Stimulated activated CD8-positive, alpha-beta memory T cell treated with anti-CD3 and anti-CD28 coated beads, Interleukin-7, amount 100 ng/mL, for 1 hour (primary cell): Measurements from ENCODE around the gene MGAT4A.

Source experiments
- DNase-seq, 2 donors: peaks; one replicate each; pipeline ENCODE4 v3.0.0-alpha.2; 2020; ENCODE audit warnings: low read depth in 2 of 2

Gene MGAT4A

DNA sequence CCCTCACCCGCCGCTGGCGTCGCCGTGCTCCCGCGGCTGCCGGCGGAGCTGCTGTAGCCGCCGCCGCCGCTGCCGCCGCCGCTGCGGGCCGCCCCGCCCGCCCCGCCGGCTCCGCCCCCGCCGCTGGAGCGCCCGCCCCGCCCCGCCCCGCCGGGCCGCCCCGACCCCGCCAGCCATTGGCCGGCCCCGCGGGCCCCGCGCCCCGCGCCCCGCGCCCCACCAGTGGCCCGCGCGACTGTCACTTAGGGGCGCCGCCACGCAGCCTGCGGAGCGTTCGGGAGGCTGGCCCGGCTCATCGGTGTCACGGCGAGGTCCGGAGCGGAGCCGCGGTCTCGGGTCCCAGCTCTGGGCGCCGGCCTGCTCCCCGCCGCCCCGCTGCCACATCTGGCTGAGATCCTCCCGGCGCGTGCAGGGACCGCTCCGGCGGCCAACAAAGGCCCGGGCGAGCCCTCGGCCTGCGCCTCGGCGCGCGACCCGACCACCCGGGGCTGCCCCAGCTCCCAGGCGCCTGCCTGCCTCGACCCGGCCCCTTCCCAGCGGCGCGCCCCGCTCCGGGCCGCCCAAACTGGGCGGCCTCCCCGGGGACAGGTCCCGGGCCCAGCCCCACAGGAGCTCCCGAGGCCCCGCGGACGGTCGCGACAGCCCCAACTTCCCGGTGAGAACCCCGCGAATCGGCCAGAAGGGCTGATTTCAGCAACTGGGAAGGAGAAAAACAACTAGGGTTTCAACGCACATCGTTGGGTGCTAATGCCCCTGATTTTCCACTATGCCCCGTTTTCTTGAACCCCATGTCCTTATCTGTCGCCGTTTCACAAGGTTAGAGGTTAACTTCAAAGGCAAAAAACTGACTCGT is at the start of gene MGAT4A:
TSS of gene MGAT4A (minus strand) at position 92 of the 853 bp plus-strand sequence. CDS start 4,800 bp downstream, outside the sequence.
- DNase-seq: peak; percentile 48 to 64

DNA sequence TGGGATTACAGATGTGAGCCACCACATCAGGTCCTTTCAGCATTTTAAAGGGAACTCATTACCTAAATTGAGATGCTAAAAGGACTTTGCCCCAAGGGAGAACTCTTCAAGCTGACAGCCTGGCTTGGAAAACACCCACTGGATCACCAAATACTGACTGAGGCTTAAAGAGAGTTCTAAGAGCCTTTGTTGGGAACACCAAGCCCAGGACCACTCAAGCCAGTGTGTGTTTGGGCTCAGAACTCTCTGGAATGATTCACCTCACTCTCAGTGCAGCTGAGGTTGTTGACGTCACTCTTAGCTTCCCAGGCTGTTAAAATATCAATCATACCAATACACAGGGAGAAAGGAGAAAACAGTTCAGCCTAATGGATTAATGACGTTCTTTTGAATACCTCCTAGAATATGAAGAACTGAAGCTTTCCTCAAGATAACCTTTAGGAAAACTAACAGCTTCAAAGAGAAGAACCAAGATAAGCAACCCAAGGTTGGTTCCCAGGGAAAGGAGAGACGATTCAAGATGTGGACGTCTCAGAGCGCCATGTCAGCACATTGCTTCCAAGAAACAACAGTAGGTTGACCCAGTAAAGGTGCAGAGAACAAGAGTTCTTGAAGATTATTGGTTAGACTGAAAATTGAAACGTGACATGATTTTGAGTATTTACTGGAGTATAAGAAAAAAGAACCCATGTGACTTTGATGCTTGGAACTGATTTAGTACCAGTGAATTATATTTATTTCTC is 48.0 kb upstream of the MGAT4A start:
- DNase-seq: no peak

DNA sequence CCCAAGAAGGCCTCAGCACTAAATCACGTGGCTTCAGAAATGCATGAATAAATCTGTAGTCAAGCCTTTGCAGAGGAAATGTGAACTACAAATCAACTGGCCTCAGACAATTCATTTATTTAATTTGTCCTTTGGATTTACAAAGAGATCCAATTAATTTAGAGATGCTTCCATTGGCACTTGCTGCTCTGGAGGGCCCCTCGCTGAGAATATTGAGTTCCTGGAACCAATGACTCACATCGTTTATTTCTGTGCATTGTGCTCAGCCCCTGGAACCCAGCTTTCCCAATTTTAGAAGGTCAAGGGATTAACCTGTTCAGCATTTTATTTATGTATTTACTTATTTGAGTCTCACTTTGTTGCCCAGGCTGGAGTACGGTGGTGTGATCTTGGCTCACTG is 47.2 kb upstream of the MGAT4A start:
- no peak for DNase-seq

DNA sequence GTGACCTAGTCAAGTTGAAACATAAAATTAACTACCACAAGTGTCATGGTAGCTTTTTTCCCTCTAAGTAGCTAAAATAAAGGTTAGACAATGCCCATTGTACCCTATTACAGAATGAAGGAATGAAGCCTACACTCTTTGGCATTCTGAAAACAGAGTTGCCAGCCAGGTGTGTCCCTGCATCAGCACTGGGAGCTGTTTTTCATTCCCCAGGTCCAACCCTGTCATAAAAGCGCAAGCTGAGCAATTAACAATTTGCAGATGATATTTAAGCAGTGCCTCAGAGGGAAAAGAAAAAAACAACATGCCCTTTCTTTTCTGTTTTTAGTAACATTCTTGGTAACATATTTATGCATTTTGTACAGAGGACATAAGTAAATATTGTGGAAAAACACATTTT is 46.8 kb upstream of the MGAT4A start:
- no peak for DNase-seq

DNA sequence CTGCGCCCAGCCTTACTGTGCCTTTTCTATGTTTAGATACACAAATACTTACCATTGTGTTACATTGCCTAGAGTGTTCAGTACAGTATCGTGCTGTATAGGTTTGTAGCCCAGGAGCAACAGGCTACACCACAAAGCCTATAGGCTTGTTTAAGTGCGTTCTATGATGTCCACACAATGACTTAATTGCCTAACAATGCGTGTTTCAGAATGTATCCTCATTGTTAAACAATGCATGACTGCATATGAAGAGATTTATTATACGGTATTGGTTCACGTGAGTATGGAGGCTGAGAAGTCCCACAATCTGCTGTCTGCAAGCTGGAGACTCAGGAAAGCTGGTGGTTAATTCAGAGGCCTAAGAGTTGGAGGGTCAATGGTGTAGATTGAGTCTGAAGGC is 46.1 kb upstream of the MGAT4A start:
- DNase-seq: no peak

DNA sequence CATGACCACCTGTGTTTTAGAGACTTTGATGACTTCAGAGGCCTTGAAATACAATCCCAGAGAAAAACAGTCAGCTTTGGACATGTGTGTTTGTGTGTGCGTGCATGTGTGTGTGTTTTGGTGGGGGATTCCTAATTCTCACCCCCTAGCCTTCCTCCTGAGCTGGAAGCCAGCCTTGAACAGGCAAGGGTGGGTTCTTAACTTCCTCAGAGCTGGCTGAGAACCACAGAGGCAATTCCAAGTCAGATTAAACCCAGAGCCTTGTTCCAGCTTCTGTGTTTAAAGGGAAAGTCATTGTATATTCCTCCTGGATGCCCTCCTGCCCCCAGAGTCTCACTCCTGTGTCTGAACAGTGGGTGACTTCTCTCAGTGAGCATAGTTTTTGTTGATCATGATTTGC is 45.2 kb upstream of the MGAT4A start:
- no peak for DNase-seq

DNA sequence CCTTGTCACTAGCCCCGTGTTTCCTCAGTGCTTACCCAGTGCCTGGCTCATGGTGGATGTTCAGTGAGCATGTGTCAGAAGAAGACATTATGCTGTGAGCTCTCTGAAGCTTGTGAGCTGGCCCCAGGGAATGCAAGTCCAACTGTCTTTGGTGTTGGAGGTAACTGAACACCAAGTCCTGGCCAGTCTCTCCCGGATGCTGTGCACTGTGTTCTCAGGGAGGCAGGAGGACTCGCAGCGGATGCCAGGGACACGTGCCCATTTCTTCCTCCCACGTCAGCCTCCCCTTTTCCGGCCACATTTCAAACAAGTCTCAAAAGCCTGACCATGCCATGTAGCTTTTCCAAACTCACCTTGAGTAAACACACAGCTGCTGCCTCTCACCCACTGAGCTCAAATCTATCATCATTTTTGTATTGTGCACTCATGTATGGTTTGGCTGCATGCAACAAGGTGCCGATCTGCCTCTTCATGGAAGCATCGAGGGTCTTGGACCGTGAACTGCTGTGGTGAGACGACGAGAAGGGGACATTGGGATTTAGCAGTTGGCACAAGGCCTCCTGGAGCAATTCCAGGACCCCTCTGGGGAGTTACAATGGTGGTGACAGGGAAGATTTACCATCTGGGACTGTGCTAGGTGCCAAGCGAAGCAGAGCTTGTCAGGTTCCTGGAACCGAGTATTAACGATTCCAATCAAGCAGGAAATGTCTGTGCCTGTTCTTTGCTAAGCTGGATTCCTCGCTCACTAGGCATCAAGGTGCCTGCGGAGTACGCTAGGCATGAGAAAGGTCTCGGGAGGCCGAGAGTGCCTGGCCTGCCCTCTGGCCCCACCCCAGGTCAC is 44.4 kb upstream of the MGAT4A start:
- DNase-seq: no peak

DNA sequence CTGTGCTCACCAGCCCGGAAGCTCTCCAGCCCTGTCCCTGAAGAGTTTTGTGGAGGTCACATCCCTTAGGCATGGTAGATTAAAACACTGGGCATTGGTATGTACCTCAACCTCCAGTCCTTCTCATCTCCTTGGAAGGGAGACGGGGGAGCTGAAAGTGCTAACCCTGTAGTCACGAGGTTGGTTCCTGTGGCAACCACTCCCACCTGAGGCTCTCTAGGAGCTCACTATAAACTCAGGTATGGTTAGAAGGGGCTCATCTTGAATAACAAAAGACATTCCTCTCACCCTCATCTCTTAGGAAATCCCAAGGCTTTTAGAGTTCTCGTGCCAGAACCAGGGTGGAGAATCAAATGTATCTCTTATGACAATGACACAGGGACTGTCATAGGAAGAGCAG is 43.0 kb upstream of the MGAT4A start:
- no peak for DNase-seq

DNA sequence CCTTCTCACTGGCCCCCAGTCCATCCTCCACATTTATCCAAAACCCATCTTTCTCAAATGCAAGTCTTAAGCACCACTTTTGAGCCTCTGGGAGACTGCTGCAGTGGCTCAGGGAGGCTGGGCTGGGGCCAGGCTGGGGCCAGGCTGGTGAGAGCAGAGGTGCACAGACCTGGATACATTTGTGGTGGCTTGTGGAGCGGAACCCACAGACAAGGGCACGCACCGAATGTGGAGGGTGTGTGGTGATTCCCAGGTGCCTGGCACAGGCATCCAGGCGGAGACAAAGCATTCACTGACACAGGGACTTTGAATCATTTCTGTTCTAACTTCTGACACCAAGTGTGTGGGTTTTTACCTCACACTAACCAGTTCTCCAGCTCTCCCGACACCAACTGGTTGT is 42.2 kb upstream of the MGAT4A start:
- no peak for DNase-seq

DNA sequence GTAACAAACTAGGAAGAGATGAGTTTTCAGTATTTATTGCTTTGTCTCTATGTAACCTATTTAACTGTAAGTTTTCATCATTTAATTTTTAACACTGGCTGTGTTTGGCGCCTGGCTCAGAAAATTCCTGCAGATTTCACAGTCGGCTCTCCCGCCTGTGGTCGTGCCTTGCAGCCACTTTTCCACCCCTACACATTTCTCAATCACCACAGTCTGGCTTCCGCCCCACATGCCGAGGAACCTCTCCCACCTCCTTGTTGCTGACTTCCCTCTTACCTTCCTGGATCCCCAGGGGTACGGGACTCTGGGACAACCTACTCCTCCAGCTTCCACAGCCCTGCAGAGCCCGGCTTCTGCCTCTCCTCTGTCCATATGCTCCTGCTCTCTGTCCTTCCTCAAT is 41.6 kb upstream of the MGAT4A start:
- no peak for DNase-seq

DNA sequence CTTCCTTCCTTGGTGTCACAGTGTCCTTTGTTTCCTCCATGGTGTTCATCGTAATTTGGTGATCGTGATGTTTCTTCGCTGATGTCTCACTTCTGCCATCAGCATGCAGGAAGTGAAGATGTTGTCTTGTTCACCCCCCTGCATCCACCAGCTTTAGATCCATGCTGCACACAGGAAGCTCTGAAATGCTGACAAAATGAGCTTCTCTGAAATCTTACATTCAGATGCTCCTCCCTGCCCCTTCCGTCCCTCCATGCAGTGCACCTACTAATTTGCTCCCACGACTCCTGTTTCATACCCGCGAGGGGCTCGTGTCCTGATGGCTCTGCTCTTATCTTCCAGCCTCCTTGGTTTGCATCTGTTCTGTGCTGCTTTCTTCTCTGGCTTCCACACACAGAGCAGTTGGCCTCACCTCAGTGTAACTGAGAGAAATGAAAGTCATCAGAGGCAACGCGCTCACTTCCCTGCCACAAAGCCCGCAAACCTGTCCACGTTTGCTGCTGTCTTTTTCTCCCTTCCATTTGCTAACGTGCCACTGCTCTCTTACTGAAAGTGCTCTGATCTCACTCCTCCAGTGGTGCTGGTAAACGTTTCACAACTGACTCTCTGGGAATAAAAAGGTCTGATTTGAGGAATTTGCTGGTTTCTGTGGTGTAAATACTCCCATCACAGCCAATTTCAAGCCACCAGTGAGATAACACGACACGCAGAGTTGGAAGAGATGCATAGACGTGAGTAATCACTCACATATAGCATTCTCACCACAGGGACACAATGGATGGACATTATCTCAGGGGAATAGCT is 41.0 kb upstream of the MGAT4A start:
- DNase-seq: peak in 1 of 2 donors; percentile 27

DNA sequence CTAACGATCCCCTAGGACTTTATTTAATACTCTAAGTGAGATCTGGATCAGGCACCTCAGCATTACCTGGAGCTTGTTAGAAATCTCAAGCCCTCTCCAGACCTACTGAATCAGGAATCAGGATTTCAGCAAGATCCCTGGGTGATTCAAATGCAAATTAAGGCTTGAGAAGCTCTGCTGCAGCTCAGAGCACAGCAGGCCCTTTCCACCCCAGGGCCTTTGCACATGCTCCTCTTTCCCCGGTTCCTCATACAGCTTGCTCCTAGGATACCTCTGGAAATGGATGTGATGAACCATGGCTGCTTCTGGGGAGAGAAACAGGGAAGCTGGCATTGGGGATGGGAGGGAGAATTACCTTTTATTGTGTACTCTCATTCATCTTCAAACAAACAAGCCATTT is 40.3 kb upstream of the MGAT4A start:
- no peak for DNase-seq

DNA sequence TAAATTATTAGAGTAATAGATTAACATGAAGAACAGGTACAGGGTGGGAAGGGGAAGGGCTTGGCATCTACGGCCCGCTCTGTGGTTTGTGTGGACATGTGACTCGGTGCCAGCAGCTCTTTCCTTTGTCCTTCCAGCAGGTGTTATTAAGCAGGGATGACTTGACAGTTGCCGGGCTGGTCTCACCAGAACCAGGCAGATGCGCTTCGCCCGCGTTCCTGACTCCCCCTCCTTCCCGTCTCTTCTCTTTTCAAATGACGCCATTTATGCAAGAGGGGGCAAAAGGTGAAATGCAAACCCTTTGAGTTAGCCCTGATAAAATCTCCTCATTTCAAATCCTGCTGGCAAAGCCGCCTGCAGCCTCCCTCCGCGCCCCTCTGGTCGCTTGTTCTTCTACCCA is 38.9 kb upstream of the MGAT4A start:
- no peak for DNase-seq

DNA sequence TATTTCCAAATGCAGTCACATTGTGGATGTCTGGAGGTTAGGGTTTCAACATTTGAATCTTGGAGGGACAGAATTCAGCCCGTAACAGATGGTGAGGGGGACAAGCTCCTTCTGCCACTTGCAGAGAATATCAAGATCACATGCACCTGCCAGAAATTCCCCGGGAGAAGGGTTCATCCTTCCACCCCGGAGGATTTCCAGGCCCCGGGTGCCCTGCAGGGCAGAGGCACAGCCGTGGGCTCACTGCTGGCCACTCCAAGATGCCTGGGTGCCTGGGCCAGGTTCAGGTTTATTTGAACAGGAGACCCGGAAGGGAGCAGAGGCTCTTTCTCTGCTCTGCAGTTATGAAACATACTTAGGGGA is 38.2 kb upstream of the MGAT4A start:
- no peak for DNase-seq

DNA sequence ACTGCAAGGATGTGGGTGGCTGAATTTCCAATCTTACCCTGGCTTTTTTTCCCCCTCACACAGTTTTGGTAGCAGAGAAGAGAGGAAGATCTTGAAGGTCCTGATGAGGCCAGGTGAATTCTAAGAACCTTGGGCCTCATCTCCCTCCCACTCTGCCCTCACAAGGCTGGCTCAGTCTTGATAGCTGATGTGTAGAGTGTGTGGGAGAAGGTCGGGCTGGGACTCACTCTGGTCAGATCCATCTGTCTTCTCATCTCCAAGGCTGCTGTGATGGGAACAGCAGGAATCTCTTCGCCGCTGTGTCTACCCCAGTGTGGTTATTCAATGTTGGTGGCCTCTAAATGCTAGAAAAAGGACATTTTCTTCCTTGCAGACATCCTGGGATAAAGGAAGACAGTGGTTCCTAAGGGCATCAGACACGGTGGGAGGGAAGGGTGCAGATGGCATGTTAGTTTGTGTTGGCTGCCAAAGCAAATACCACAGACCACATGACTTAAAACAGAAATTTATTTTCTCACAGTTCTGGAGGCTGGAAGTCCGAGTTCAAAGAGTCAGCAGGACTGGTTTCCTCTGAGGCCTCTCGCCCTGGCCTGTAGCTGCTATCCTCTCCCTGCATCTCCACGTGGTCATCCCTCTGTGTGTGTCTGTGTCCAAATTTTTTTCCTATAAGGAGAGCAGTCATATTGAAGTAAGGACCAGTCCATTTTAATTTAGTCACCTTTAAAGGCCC is 37.6 kb upstream of the MGAT4A start:
- no peak for DNase-seq

DNA sequence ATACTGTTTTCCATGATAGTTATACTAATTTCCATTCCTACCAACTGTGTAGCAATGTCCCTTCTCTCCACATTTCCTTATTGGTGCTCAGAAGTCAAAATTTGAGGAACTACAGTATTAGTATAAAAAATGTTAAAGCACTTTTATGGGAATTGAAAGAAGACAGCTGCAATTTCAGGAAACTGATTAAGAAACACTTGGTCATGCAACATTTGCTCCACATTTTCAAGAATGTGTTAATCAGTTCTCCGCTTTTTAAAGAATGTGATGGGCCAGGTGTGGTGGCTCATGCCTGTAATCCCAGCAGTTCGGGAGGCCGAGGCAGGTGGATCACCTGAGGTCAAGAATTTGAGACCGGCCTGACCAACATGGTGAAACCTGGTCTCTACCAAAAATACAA is 33.6 kb upstream of the MGAT4A start:
- DNase-seq: no peak

DNA sequence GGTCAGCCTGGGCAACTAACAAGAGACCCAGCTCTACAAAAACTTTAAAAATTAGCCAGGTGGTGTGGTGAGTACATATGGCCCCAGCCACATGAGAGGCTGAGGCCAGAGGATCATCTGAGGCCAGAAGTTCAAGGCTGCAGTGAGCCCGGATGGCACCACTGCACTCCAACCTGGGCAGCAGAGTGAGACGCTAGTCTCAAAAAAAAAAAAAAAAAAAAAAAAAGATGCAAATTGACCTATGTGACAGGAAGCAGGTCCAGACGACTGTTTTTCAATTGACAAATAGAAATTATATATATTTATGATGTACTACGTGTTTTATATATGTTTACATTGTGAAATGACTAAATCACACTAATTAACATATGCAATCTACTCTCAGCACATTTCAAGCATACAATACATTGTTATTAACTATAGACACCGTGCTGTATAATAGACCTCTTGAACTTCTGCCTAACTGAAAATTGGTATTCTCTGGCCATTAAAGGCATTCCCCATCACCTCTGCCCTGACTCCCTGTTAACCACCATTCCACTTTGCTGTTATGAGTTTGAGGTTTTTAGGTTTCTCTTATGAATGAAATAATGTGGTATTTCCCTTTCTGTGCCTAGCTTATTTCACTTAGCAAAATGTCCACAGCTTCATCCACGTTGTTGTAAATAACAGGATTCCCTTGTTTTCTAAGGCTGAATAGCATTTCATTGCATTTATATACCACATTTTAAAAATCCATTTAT is 32.4 kb upstream of the MGAT4A start:
- no peak for DNase-seq

DNA sequence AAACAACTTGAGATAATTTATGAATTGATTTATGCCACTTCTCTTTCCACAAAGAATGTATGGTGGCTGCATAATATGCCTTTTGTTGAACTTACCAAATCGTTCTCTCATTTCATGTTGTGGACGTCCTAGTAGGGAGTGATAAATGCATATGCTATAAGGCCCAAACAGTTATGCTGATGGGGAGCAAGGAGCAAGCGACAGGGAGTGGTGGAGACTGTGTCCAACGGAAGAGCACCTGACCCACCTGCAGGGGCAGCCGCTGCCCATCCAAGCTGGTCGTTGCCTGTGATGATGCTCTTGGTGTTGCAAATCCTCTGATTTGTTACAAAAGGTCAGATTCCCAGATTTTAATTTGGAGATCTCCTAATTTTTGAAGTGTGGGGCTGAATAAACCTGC is 31.0 kb upstream of the MGAT4A start:
- DNase-seq: no peak

DNA sequence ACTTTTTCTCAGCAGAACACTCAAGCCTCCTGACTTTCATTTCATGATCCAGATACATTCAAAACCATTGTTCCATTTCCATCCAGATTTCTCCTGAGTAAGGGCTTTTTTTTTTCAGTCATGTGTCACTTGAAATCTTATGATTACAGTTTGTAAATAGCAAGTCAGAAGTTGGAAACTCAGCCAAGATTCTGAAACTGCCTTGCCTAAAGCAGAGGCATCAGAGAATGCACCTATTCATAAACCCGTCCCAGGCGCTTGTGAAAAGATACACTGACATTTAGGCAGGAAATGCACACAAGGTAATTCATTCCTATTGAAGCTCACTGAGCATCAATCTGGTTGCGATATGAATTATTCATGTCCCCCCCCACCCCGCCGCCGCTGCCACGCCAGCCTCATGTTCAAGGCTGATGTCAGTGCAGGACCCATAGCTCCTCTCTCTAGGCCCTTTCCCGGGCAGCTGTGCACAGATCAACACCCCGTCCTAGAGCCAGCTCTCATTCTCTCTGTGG is 30.4 kb upstream of the MGAT4A start:
- DNase-seq: no peak
